ENCODE measurements around the gene ST6GALNAC3.

GRCh38 chr1:76046149-76046548, 28.4 kb upstream of the ST6GALNAC3 start:
- TF ChIP-seq CTCF (conservative IDR thresholded peaks at IDR 0.05; ENCODE audit: low read length) = no peak
- no peak for TF ChIP-seq EZH2phosphoT487 (IDR thresholded peaks at IDR 0.05; ENCODE audit: borderline replicate concordance)

Measured in Loucy (cell line).